HepG2 (cell line): ENCODE data around the gene NEURL2. TPM values are rescaled to one million over a fixed set of nuclear protein-coding genes. Genes with fewer than 3 reads are reported as not detected.
A peak's percentile ranks its signal among the peaks of the same experiment; 100 is the strongest.
"Not testable (repeated sequence)": the region's sequence is repeated elsewhere in the genome, so short reads cannot be mapped to it uniquely, and the experiment has no call there.

Source experiments
- ATAC-seq: fragments of 200-7000 bp; cut with Tn5 transposase; 3 replicates; pipeline ENCODE4 v1.9.1; 2020; ENCODE audit warnings: mild to moderate bottlenecking, moderate library complexity
- BruUV-seq: library from RNA; stranded (reverse); fragments of 400-500 nt; replicated peaks from 2 replicates; lab custom pipeline; 2021; lab: Mats Ljungman, UMichigan
- CTCF ChIA-PET: fragments of 300-600 bp; formaldehyde crosslinking; extraction: SDS; loops from one replicate; lab custom pipeline; 2021; ENCODE audit warnings: low total read pairs, inconsistent platforms, low intra/inter-chr PET ratio; lab: Yijun Ruan, JAX
- POLR2A ChIA-PET: fragments of 350-600 bp; sonication (Branson Sonifier 250); formaldehyde crosslinking; loops from one replicate; lab custom pipeline; 2020; ENCODE audit warnings: antibody characterized with exemption, inconsistent platforms; lab: Yijun Ruan, JAX
- DNase-seq: peaks from one replicate; pipeline ENCODE4 v3.0.0-alpha.2; 2015; ENCODE audit warnings: low spot score
- FAIRE-seq: peaks from 3 replicates; lab custom pipeline; 2011; peaks lifted over from hg19 to GRCh38; lab: Jason Lieb, UNC
- H2AFZ ChIP-seq: one replicate; pipeline ENCODE4 v1.6.1; 2011; ENCODE audit warnings: low read length, inconsistent platforms
- H3K27ac ChIP-seq: fragments of 300-600 bp; 3 replicates; pipeline ENCODE4 v1.8.0; 2011; ENCODE audit warnings: mixed run types, mild to moderate bottlenecking, mixed read lengths, low read length, inconsistent platforms; ENCODE audit not compliant: insufficient read depth; ENCODE audit errors: extremely low read length
- H3K27me3 ChIP-seq, 2 experiments: fragments of 200-600 bp in 1 of 2; 2 replicates in 1 of 2; 3 replicates in 1 of 2; pipeline versions ENCODE4 v1.6.0 to v1.8.0; 2011; ENCODE audit warnings: low read length in 2 of 2, mild to moderate bottlenecking in 2 of 2, moderate library complexity in 2 of 2, inconsistent platforms in 1 of 2; ENCODE audit not compliant: insufficient read depth in 2 of 2, control insufficient read depth in 1 of 2
- H3K36me3 ChIP-seq, 2 experiments: fragments of 200-600 bp in 1 of 2; replicated peaks in 1 of 2; 2 replicates in 1 of 2; 3 replicates in 1 of 2; pipeline versions ENCODE4 v1.5.1 to v1.8.0; 2011; ENCODE audit warnings: low read length in 2 of 2, inconsistent platforms in 1 of 2; ENCODE audit not compliant: insufficient read depth in 2 of 2, control insufficient read depth in 1 of 2
- H3K4me1 ChIP-seq: 2 replicates; pipeline ENCODE4 v1.5.1; 2012; ENCODE audit warnings: low read length, inconsistent platforms; ENCODE audit not compliant: insufficient read depth
- H3K4me2 ChIP-seq: 2 replicates; pipeline ENCODE4 v1.6.0; 2011; ENCODE audit warnings: low read depth, low read length, inconsistent platforms
- H3K4me3 ChIP-seq, 3 experiments: fragments of 200-600 bp in 1 of 3; sonication (generic), shearing (Covaris generic) in 1 of 3; replicated peaks in 1 of 3; 2 replicates each; pipeline ENCODE4 v1.5.1; 2011 to 2016; ENCODE audit warnings: low read length in 3 of 3, inconsistent platforms in 2 of 3, low read depth in 2 of 3, mild to moderate bottlenecking in 2 of 3, control low read depth in 1 of 3, mixed read lengths in 1 of 3; ENCODE audit not compliant: insufficient read depth in 1 of 3
- H3K79me2 ChIP-seq: one replicate; pipeline ENCODE4 v1.6.1; 2011; ENCODE audit warnings: low read length, inconsistent platforms; ENCODE audit not compliant: insufficient read depth
- H3K9ac ChIP-seq: 2 replicates; pipeline ENCODE4 v1.6.0; 2011; ENCODE audit warnings: mild to moderate bottlenecking, low read depth, low read length, inconsistent platforms; ENCODE audit not compliant: insufficient read depth
- H3K9me3 ChIP-seq: 2 replicates; pipeline ENCODE4 v1.5.1; 2012; ENCODE audit warnings: mild to moderate bottlenecking, low read length
- H4K20me1 ChIP-seq: 2 replicates; pipeline ENCODE4 v1.6.0; 2011; ENCODE audit warnings: inconsistent platforms, mild to moderate bottlenecking, low read length, moderate library complexity; ENCODE audit not compliant: insufficient read depth
- CEBPB ChIP-seq: IDR thresholded peaks from 2 replicates; pipeline ENCODE4 v1.6.1; 2011; ENCODE audit warnings: low read depth, low read length, improper control_type of control experiment, borderline replicate concordance
- FOXK1 ChIP-seq: sonication (generic); formaldehyde crosslinking; IDR thresholded peaks from 2 replicates; pipeline ENCODE4 v1.4.0; 2020; ENCODE audit warnings: low read depth, missing genetic modification reagents, borderline replicate concordance
- FOXP1 ChIP-seq, 2 experiments: fragments of 450-650 bp in 1 of 2; IDR thresholded peaks; 2 replicates each; pipeline ENCODE4 v1.6.1; 2017 to 2018; ENCODE audit warnings: antibody characterized with exemption in 1 of 2
- GATAD2A ChIP-seq: IDR thresholded peaks from 2 replicates; pipeline ENCODE4 v1.6.1; 2016
- HOXA5 ChIP-seq: sonication (generic); formaldehyde crosslinking; IDR thresholded peaks from 2 replicates; pipeline ENCODE4 v1.4.0; 2020; ENCODE audit warnings: missing genetic modification reagents
- KLF12 ChIP-seq: sonication (generic); formaldehyde crosslinking; IDR thresholded peaks from 2 replicates; pipeline ENCODE4 v1.4.0; 2020; ENCODE audit warnings: missing genetic modification reagents, borderline replicate concordance
- MED1 ChIP-seq: sonication (generic); formaldehyde crosslinking; IDR thresholded peaks from 2 replicates; pipeline ENCODE4 v1.4.0; 2020; ENCODE audit warnings: missing genetic modification reagents
- NR2F1 ChIP-seq, 2 experiments: fragments of 450-650 bp in 1 of 2; formaldehyde crosslinking in 1 of 2; IDR thresholded peaks; 2 replicates each; pipeline versions ENCODE4 v1.5.0 to v1.6.1; 2016 to 2020; ENCODE audit warnings: mild to moderate bottlenecking in 1 of 2, missing compliant biosample characterization in 1 of 2, missing genetic modification reagents in 1 of 2, moderate library complexity in 1 of 2
- NR2F6 ChIP-seq, 2 experiments: IDR thresholded peaks; 2 replicates each; pipeline ENCODE4 v1.6.1; 2016; ENCODE audit warnings: antibody characterized with exemption in 1 of 2, mild to moderate bottlenecking in 1 of 2
- RARA ChIP-seq: IDR thresholded peaks from 2 replicates; pipeline ENCODE4 v1.6.1; 2016; ENCODE audit warnings: missing genetic modification reagents, missing compliant biosample characterization
- RXRA ChIP-seq: sonication (generic); formaldehyde crosslinking; IDR thresholded peaks from 2 replicates; pipeline ENCODE4 v1.5.1; 2020; ENCODE audit warnings: missing genetic modification reagents
- SAP130 ChIP-seq: IDR thresholded peaks from 2 replicates; pipeline ENCODE4 v1.6.1; 2016; ENCODE audit warnings: low read depth
- SMC3 ChIP-seq: IDR thresholded peaks from 2 replicates; pipeline ENCODE4 v1.6.1; 2011; ENCODE audit warnings: low read length, improper control_type of control experiment
- TEAD3 ChIP-seq: optimal IDR thresholded peaks from 2 replicates; pipeline ENCODE3; 2016; ENCODE audit warnings: borderline replicate concordance
- ZFP90 ChIP-seq: sonication (generic); formaldehyde crosslinking; IDR thresholded peaks from 2 replicates; pipeline ENCODE4 v1.8.0; 2022; ENCODE audit warnings: missing genetic modification reagents, mild to moderate bottlenecking, inconsistent platforms, borderline replicate concordance
- ZNF331 ChIP-seq: sonication (generic); formaldehyde crosslinking; IDR thresholded peaks from 2 replicates; pipeline ENCODE4 v1.4.0; 2020; ENCODE audit warnings: missing genetic modification reagents
- WGBS: methylation state at CpG from one replicate; pipeline ENCODE4 v1.1.6; 2017; ENCODE audit warnings: low lambda C conversion rate; 5-methylcytosine and 5-hydroxymethylcytosine counted together
- in situ Hi-C: cut with HindIII; loops from 2 replicates; pipeline ENCODE4 v1.10.0; 2017; ENCODE audit warnings: low pct_unique_long_range_greater_than_20kb; ENCODE audit not compliant: extremely low pct_ligation_motif_present
- intact Hi-C: fragments of 100-400 bp; cut with micrococcal nuclease; formaldehyde crosslinking; loops from one replicate; pipeline ENCODE4 v1.10.0; 2022; ENCODE audit not compliant: unreplicated experiment
- polyA plus RNA-seq, 8 experiments: library from polyadenylated mRNA; depleted of rRNA in 3 of 8; stranded (reverse) in 7 of 8; unstranded in 1 of 8; fragments of >200 nt; fragmentation: Illumina TruSeq in 4 of 8; extraction: Trizol in 4 of 8; gene quantifications; 2 replicates each; pipeline versions ENCODE4 v1.2.1 to v1.2.3, GENCODE V29; 2011 to 2016; ENCODE audit warnings: low read depth in 4 of 8, missing spikeins in 1 of 8, mixed read lengths in 1 of 8; ENCODE audit not compliant: insufficient read depth in 1 of 8
- total RNA-seq, 5 experiments: library from RNA; depleted of rRNA; stranded (reverse); fragments of >200 nt; fragmentation: Illumina TruSeq; extraction: Trizol; gene quantifications; 2 replicates each; pipeline ENCODE4 v1.2.3, GENCODE V29; 2016; ENCODE audit warnings: low read depth in 1 of 5
- TF ChIP-seq, protein P1 (sequence below): sonication (generic); formaldehyde crosslinking; IDR thresholded peaks from 2 replicates; pipeline ENCODE4 v1.4.0; 2020; ENCODE audit warnings: mild to moderate bottlenecking, missing genetic modification reagents, borderline replicate concordance
- TF ChIP-seq, protein P2 (sequence below): IDR thresholded peaks from 2 replicates; pipeline ENCODE4 v1.4.0; 2020; ENCODE audit warnings: mild to moderate bottlenecking, missing genetic modification reagents

NEURL2 gene
- total and polyA plus RNA-seq, 2 of the 13 experiments (the other 11 are each of a cell fraction or from before 2014, with no cell fraction given) = 7.2 to 9.7 TPM

DNA sequence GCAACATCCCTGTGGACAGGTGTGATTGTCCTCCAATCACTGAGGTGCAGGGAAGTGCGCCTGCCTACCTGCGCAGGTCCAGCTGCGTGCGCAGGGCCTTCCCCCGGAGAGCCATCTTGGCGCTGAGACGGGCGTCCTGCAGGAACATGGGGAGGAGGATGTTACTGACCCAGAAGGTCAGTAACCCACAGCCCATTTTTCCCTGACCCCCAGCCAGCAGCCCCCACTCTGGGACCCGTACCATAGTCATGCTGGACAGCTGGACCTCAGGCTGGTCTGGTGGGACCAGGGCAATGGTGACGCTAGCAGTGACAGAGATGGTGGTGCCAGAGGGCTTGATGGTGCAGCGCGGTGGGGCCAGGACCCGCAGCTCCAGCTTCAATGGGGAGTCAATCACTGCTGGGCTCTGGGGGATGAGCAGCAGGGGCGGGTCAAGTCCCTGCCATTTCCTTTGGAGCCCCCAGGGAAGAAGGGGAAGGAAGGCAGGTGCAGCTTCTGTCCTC lies 11.2 kb upstream of the NEURL2 start (continued):
- TF ChIP-seq, protein P1, sequence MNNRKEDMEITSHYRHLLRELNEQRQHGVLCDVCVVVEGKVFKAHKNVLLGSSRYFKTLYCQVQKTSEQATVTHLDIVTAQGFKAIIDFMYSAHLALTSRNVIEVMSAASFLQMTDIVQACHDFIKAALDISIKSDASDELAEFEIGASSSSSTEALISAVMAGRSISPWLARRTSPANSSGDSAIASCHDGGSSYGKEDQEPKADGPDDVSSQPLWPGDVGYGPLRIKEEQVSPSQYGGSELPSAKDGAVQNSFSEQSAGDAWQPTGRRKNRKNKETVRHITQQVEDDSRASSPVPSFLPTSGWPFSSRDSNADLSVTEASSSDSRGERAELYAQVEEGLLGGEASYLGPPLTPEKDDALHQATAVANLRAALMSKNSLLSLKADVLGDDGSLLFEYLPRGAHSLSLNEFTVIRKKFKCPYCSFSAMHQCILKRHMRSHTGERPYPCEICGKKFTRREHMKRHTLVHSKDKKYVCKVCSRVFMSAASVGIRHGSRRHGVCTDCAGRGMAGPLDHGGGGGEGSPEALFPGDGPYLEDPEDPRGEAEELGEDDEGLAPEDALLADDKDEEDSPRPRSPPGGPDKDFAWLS (CRISPR knock-in tag) = no peak

DNA sequence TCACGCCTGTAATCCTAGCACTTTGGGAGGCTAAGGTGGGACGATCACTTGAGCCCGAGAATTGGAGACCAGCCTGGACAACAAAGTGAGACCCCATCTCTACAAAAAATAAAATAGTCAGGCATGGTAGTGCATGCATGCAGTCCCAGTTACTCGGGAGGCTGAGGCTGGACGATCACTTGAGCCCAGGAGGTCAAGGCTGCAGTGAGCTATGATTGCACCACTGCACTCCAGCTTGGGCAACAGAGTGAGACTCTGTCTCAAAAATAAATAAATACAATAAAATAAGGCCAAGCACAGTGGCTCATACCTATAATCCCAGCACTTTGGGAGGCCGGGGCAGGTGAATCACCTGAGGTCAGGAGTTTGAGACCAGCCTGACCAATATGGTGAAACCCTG lies 10.3 kb upstream of the NEURL2 start:
- CTCF ChIA-PET; BruUV-seq; intact Hi-C loops; H3K4me3 ChIP-seq; in situ Hi-C loops; H4K20me1 ChIP-seq; H3K27me3 ChIP-seq; DNase-seq; H3K9me3 ChIP-seq; H2AFZ ChIP-seq; H3K9ac ChIP-seq; FAIRE-seq; ATAC-seq; H3K4me2 ChIP-seq; H3K27ac ChIP-seq; H3K79me2 ChIP-seq; TF ChIP-seq FOXP1 (IDR thresholded peaks at IDR 0.05): not testable (repeated sequence)
- Histone ChIP-seq H3K4me1 (peaks cover 30% of the 10 kb centered on the region), H3K36me3 (peaks cover 25 to 27% of the 10 kb centered on the region in 2 experiments)
- POLR2A ChIA-PET = interaction anchor here (0.8 to 4.7 kb wide), 10 partner anchors 8 to 68 kb away, joined by 3 to 38 read pairs (median 12); partner anchors contain the start of genes CTSA, NEURL2, PCIF1 and SNX21
- WGBS = 66% methylated on average over 6 of the region's 6 CpGs
- TF ChIP-seq FOXK1 (0 out of 2 replicates have a peak, but pooled peaks have one; percentile 17), ZNF331 (0 out of 2 replicates have a peak, but pooled peaks have one; percentile 43), TEAD3 (peak; percentile 45), ZFP90 (0 out of 2 replicates have a peak, but pooled peaks have one; percentile 58), KLF12 (CRISPR knock-in tag) (0 out of 2 replicates have a peak, but pooled peaks have one; percentile 31), HOXA5 (CRISPR knock-in tag) (0 out of 2 replicates have a peak, but pooled peaks have one; percentile 60), NR2F6 (IDR thresholded peaks at IDR 0.05) (peak; percentile 50; the same call in 1 of the 2 replicates), NR2F6 (CRISPR knock-in tag; IDR thresholded peaks at IDR 0.05) (peak; percentile 84), SMC3 (0 out of 2 replicates have a peak, but pooled peaks have one; percentile 6), FOXP1 (CRISPR knock-in tag; IDR thresholded peaks at IDR 0.05) (peak; percentile 41; the same call in 1 of the 2 replicates), NR2F1 (CRISPR knock-in tag; IDR thresholded peaks at IDR 0.05) (peak; percentile 71 to 78; a peak in 3 of 4 replicates), RARA (CRISPR knock-in tag) (peak; percentile 79), CEBPB (peak; percentile 87), RXRA (CRISPR knock-in tag) (peak; percentile 43; the same call in 1 of the 2 replicates), MED1 (peak; percentile 27; the same call in 1 of the 2 replicates), GATAD2A (CRISPR knock-in tag) (0 out of 2 replicates have a peak, but pooled peaks have one; percentile 26), SAP130 (CRISPR knock-in tag) (0 out of 2 replicates have a peak, but pooled peaks have one; percentile 33)
- TF ChIP-seq, protein P2, sequence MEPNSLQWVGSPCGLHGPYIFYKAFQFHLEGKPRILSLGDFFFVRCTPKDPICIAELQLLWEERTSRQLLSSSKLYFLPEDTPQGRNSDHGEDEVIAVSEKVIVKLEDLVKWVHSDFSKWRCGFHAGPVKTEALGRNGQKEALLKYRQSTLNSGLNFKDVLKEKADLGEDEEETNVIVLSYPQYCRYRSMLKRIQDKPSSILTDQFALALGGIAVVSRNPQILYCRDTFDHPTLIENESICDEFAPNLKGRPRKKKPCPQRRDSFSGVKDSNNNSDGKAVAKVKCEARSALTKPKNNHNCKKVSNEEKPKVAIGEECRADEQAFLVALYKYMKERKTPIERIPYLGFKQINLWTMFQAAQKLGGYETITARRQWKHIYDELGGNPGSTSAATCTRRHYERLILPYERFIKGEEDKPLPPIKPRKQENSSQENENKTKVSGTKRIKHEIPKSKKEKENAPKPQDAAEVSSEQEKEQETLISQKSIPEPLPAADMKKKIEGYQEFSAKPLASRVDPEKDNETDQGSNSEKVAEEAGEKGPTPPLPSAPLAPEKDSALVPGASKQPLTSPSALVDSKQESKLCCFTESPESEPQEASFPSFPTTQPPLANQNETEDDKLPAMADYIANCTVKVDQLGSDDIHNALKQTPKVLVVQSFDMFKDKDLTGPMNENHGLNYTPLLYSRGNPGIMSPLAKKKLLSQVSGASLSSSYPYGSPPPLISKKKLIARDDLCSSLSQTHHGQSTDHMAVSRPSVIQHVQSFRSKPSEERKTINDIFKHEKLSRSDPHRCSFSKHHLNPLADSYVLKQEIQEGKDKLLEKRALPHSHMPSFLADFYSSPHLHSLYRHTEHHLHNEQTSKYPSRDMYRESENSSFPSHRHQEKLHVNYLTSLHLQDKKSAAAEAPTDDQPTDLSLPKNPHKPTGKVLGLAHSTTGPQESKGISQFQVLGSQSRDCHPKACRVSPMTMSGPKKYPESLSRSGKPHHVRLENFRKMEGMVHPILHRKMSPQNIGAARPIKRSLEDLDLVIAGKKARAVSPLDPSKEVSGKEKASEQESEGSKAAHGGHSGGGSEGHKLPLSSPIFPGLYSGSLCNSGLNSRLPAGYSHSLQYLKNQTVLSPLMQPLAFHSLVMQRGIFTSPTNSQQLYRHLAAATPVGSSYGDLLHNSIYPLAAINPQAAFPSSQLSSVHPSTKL = peak; percentile 69
